GM12874 (cell line): Measurements from ENCODE around the gene FPR2.

Experiments
- TF ChIP-seq, protein P1 (sequence below): IDR thresholded peaks from 2 replicates; pipeline ENCODE4 v1.5.1; 2011; ENCODE audit warnings: low read depth, mild to moderate bottlenecking, control low read depth, low read length, moderate library complexity; ENCODE audit not compliant: insufficient read depth

Gene FPR2

DNA sequence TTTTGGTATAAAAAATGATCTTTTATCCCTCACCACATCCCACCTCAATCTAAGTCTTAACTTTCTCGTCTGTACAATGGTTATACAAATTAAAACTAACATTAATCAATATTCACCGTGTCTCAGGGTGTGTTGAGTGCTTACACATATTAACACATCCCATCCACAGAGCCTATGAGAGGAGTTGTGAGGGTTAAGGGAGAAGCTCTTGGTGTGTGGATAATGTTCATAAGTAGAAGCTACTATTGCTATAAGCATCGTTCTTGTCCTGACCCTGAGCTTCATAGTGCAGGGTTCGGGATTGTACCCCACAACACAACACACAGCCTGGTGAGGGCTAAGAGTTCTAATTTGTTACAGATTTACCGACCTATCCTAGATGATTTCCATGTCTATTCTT, 36.5 kb downstream of the FPR2 start:
- TF ChIP-seq, protein P1, sequence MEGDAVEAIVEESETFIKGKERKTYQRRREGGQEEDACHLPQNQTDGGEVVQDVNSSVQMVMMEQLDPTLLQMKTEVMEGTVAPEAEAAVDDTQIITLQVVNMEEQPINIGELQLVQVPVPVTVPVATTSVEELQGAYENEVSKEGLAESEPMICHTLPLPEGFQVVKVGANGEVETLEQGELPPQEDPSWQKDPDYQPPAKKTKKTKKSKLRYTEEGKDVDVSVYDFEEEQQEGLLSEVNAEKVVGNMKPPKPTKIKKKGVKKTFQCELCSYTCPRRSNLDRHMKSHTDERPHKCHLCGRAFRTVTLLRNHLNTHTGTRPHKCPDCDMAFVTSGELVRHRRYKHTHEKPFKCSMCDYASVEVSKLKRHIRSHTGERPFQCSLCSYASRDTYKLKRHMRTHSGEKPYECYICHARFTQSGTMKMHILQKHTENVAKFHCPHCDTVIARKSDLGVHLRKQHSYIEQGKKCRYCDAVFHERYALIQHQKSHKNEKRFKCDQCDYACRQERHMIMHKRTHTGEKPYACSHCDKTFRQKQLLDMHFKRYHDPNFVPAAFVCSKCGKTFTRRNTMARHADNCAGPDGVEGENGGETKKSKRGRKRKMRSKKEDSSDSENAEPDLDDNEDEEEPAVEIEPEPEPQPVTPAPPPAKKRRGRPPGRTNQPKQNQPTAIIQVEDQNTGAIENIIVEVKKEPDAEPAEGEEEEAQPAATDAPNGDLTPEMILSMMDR, result no peak

DNA sequence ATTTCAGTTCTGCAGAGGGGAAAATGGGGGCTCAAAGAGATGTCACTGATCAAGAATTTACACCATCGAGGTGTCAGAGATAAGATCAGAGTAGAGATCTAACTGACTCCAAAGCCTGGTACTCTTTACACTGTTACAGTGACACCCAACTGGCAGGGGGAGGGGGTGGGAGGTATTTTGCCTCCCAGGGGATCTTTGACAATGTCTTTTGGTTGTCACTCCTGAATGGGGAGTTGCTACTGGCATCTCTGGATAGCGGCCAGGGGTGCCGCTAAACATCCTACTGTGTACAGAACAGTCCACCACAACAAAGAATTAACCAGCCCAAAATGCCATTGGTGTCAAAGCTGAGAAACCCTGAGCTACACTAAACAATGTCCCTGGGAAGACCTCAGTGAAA, 37.1 kb downstream of the FPR2 start:
- TF ChIP-seq, protein P1, result no peak

DNA sequence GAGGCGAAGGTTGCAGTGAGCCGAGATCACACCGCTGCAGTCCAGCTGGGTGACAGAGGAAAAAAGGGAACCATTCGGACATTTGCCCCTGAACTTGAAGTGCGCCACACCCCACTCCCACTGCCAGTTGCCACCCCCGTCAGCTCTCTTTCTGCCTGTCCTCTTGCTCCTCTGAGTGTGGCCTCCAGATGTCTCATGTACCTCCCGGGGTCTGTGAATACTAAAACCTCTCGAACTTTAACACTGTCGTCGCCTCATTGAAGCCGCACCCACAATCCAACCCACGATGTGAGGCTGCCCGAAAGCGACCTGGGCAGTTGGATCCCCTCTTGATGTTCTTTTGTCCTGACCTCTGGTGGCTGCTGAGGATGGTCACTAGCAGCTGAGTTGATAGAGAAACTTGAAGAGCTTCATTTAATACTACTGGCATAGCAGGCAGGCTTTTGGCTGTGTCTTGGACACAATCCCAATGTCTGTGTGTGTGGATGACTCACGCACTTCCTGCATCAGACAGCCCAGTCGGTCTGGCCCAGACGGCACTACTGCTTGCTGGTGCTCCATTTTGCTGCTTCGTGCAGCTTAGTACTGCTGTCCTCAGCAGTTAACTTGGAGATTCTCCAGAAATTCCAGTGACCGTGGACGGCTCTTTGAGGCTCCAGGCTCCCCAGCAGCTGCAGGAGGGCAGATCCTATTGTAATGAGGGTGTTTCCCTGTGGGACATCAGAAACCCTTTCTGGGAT, 38.2 kb downstream of the FPR2 start:
- TF ChIP-seq, protein P1, result no peak

DNA sequence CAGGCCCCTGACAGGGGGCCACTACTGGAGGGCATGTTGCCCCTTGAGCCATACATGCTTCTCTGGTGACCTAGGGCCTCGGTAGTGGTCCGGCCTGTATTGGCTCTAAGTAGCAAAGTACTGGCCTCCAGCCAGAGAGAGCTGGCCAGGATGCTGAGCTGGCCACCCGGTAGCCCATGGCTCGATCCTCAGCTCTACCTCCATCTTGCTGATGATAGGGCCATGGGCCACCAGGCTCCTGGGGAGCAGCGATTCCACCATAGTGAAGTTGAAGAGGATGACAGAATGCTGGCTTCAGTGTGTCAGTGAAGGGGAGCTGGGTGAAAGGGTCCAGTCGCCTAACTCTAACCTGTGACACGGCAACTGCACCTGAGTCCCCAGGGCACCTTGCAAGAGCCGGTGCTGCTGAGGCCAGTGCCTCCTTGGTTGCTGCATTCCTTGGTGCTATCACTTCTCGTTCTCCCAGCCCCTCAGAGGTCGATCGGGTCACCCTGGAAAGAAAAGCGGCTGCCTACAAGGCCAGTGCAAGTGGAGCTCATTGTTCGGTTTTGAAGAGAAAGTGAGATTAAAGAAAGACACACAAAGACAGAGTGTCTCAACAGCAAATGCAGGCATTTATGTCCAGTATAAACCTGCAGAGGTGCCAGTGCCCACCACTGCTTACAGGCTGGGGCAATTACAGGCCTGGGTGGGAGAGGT, 38.9 kb downstream of the FPR2 start:
- TF ChIP-seq, protein P1, result no peak

DNA sequence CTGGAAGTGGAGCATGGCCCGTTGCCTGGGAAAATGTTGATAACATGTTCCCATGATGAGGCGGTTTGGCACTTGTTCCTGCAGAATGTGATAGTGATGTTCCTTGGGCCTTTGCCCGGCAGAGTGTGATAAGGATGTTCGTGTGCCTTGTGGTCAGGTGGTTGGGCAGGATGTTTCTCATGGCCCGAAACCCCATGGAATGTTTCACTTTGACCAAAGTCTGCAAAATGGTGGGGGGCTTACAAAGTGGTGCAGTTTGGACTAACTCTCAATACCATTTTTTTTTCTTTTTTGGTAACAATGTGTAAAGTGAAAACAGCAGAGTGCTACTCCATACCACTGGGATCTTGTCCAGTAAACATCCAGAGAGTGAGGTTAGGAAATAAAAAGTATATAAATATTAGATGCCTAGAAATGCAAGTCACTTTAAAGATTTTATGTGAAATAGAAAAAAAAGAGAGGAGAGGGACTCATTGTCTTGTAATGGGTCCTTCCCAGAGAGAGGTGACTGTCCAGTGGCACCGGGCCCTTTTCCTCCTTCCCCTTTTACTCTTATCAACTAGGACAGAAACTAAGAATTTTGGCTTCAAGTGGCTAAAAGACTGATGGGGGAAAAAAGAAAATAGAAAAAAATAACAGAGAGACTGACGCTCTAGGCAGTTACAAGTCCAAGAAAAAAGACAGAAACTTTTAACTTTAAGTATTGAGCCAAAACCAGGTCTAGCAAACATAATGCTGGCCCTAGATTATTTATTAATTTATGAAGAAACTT, 39.7 kb downstream of the FPR2 start:
- TF ChIP-seq, protein P1, result no peak

DNA sequence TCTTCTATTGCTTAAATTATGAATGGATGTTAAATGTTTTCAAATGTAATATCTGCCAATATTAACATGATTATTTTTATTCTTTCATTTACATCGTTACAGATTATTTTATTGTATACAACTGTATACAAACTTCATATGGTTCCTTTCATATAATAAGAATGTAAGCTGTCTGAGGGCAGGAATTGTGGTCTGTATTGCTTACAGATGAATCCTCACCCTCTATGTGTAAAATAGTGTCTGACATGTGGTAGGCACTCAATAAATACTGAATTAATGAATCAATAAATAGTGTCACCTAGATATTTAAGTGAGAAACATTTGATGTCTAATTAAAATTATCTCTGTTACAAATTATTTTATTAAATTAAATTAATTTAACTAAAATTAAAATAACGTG, 41.8 kb downstream of the FPR2 start:
- TF ChIP-seq, protein P1, result no peak

DNA sequence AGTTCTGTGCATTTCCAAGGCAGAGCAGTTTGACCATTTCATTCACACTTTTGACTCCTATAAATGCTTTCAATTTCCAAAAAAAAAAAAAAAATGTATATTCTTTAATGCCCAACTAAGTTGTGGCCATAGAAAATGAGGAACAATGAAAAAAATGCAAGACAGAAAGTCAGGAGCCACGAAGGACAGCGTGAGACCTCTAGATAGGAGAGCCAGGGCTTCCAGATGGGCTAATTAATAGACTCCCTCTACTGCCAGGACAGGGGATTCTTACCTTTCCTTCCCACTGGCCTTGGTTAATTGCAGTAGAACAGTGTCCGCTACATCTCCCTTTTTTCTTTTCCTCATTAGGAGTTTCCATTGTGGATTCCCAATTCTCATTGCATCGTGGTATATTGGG, 42.5 kb downstream of the FPR2 start:
- TF ChIP-seq, protein P1, result no peak
